H1 (cell line): Measurements from ENCODE around the gene PPIL6. TPM values are rescaled to one million over a fixed set of nuclear protein-coding genes. Genes with fewer than 3 reads are reported as not detected.

ENCODE experiments used
- BCL11A ChIP-seq, 2 experiments: IDR thresholded peaks; one replicate each; pipeline ENCODE4 v1.6.1; 2011; ENCODE audit warnings: low read depth in 2 of 2, low read length in 2 of 2, mild to moderate bottlenecking in 2 of 2
- polyA plus RNA-seq, 7 experiments: library from polyadenylated mRNA; depleted of rRNA in 3 of 7; stranded (reverse) in 5 of 7; unstranded in 2 of 7; fragments of >200 nt in 5 of 7; fragments of 200-250 nt in 2 of 7; gene quantifications; 1 replicate in 5 of 7; 2 replicates in 1 of 7; 4 replicates in 1 of 7; pipeline versions ENCODE4 v1.2.1 to v1.2.3, GENCODE V29; 2011 to 2013; ENCODE audit warnings: missing spikeins in 2 of 7, mixed read lengths in 2 of 7
- total RNA-seq: library from RNA; stranded (reverse); fragmentation: NEBNext Ultra II Directional; extraction: Animal tissue kit (Norgen Biotek cat#: 25700); gene quantifications from 2 replicates; pipeline ENCODE4 v1.2.1, GENCODE V29; 2021

Gene PPIL6
- total and polyA plus RNA-seq, 2 of the 8 experiments (the other 6 are each of a cell fraction or from before 2014, with no cell fraction given), result 0.42 to 1.3 TPM

GRCh38 chr6:109362102-109362884, 78.1 kb downstream of the PPIL6 start (continued):
- TF ChIP-seq BCL11A (IDR thresholded peaks at IDR 0.05; ENCODE audit: low read depth in 2 of 2, low read length in 2 of 2), result no peak
